Muscle layer of duodenum (tissue), 2 donors: ENCODE measurements around the gene TFAP2A.
A peak's percentile ranks its signal among the peaks of the same experiment; 100 is the strongest.

Experiments used
- H3K27ac ChIP-seq: one replicate; pipeline ENCODE4 v1.7.0; 2013; ENCODE audit warnings: mild to moderate bottlenecking, low read length
- H3K27me3 ChIP-seq: one replicate; pipeline ENCODE4 v1.7.0; 2013; ENCODE audit warnings: low read depth, mild to moderate bottlenecking, control low read depth, low read length
- H3K36me3 ChIP-seq, 2 donors: one replicate each; pipeline ENCODE4 v1.7.0; 2013; ENCODE audit warnings: low read length in 2 of 2, control low read depth in 1 of 2, mild to moderate bottlenecking in 1 of 2; ENCODE audit not compliant: insufficient read depth in 2 of 2, control insufficient read depth in 1 of 2
- H3K4me1 ChIP-seq, 2 donors: one replicate each; pipeline ENCODE4 v1.7.0; 2013; ENCODE audit warnings: low read length in 2 of 2, mild to moderate bottlenecking in 2 of 2, control low read depth in 1 of 2, moderate library complexity in 1 of 2; ENCODE audit not compliant: insufficient read depth in 2 of 2, control insufficient read depth in 1 of 2
- H3K4me3 ChIP-seq, 2 donors: one replicate each; pipeline ENCODE4 v1.7.0; 2013; ENCODE audit warnings: low read length in 2 of 2, low read depth in 1 of 2, mild to moderate bottlenecking in 1 of 2
- H3K9me3 ChIP-seq, 2 donors: one replicate each; pipeline ENCODE4 v1.7.0; 2013; ENCODE audit warnings: low read length in 2 of 2, control low read depth in 1 of 2, mild to moderate bottlenecking in 1 of 2; ENCODE audit not compliant: control insufficient read depth in 1 of 2
- donor health status: healthy.

Gene TFAP2A

GRCh38 chr6:10403385-10404106, 11.3 kb downstream of the TFAP2A start:
- no peaks in the 10 kb centered on the region for H3K9me3 ChIP-seq
- H3K4me3 ChIP-seq = peak overlapping the region; percentile 84 to 89
- peaks cover 9 to 17% of the 10 kb centered on the region in 2 donors for H3K4me1 ChIP-seq
- H3K27ac ChIP-seq = no peak overlapping the region
- H3K27me3 ChIP-seq = peaks cover 30% of the 10 kb centered on the region
- no peaks in the 10 kb centered on the region for H3K36me3 ChIP-seq

GRCh38 chr6:10402648-10403311, 12.1 kb downstream of the TFAP2A start:
- peak overlapping the region in 1 of 2 donors; percentile 89 for H3K4me3 ChIP-seq
- no peaks in the 10 kb centered on the region for H3K36me3 ChIP-seq
- H3K9me3 ChIP-seq = no peaks in the 10 kb centered on the region
- H3K27ac ChIP-seq = no peak overlapping the region
- peaks cover 27% of the 10 kb centered on the region for H3K27me3 ChIP-seq
- peaks cover 9 to 17% of the 10 kb centered on the region in 2 donors for H3K4me1 ChIP-seq

DNA sequence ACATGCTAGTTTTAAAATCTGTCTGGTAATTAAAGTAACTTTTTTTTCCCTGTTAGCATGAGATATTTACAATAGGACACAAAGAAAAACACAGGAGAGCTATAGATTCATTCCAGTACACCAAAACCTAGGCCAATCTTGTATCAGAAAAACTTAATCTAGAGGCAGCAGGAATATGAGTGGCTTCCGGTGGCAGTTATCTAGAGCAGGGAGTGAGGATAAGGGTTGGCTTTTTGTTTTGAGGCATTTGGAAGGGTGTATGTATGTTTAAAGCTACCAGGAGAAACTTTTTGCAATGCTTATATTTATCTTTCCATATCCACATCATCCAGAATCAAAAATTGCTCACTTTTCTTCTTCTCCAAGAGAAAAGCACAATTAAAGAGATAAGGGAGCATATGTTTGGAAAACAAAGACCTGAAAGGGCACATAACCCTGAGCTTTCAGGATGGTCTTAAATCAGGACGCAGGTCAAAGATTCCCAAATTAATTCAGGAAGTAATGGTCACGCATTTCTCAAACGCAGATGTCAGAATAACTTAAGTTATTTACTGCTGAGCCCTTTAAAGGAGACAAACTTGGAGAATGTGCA, 13.1 kb downstream of the TFAP2A start:
- Histone ChIP-seq H3K27me3 (peaks cover 20% of the 10 kb centered on the region), H3K36me3 (no peaks in the 10 kb centered on the region), H3K4me3 (no peak overlapping the region), H3K4me1 (peaks cover 9 to 17% of the 10 kb centered on the region in 2 donors), H3K27ac (no peak overlapping the region), H3K9me3 (no peaks in the 10 kb centered on the region)

DNA sequence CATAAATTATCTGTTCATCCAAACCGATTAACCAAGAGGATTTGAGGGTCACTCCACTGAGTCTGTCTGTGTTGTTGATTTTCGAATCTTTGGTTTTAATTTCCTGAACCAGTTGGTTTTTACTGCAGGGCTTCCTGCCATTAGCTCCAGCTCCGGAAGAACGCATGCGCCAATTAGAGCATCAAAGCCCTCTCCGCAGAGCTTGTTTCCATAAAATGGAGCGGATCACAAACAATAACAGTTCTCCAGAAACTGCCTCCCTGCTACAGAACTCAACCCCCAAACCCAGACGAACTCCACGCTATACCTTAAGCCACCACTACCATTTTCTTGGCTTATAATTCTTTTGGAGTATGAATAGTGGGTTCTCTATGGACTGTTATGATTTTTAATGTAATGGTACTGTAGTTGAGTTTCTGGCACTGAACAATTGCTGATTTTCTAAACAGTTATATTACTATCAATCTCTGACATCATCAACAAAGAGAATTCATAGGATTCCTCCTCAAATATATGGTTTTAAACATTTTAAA, 13.8 kb downstream of the TFAP2A start:
- Histone ChIP-seq H3K27me3 (peaks cover 23% of the 10 kb centered on the region), H3K4me1 (peaks cover 9 to 17% of the 10 kb centered on the region in 2 donors), H3K36me3 (no peaks in the 10 kb centered on the region), H3K27ac (no peak overlapping the region), H3K9me3 (no peaks in the 10 kb centered on the region), H3K4me3 (no peak overlapping the region)

DNA sequence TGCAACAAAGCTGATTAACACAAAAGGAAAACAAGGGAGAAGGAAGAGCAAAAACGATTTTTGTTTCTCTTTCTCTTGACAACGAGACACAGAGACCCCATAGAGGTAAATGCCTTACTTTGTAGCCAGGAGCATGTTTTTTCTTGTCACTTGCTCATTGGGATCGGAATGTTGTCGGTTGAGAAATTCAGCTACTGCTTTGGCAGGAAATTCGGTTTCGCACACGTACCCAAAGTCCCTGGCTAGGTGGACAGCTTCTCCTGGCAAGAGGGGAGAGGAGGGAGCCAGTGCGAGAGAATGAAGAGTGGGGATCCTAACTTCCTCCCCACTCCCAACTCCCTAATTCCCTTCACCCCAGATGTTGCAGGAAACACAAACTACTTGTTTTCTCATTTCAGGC, 14.5 kb downstream of the TFAP2A start:
- H3K9me3 ChIP-seq = no peaks in the 10 kb centered on the region
- no peak overlapping the region for H3K4me3 ChIP-seq
- peaks cover 9 to 17% of the 10 kb centered on the region in 2 donors for H3K4me1 ChIP-seq
- H3K36me3 ChIP-seq = no peaks in the 10 kb centered on the region
- no peak overlapping the region for H3K27ac ChIP-seq
- H3K27me3 ChIP-seq = peaks cover 30% of the 10 kb centered on the region

- no peaks in the 10 kb centered on the region for H3K36me3 ChIP-seq
- no peak overlapping the region for H3K27ac ChIP-seq
- H3K9me3 ChIP-seq = no peaks in the 10 kb centered on the region
- no peak overlapping the region for H3K4me3 ChIP-seq
- H3K27me3 ChIP-seq = peaks cover 33% of the 10 kb centered on the region
- H3K4me1 ChIP-seq = peaks cover 9 to 11% of the 10 kb centered on the region in 2 donors
Observed at GRCh38 chr6:10399451-10399850, 15.4 kb downstream of the TFAP2A start.

GRCh38 chr6:10398446-10399218, 16.2 kb downstream of the TFAP2A start:
- peaks cover 38% of the 10 kb centered on the region for H3K27me3 ChIP-seq
- no peaks in the 10 kb centered on the region for H3K36me3 ChIP-seq
- H3K27ac ChIP-seq = no peak overlapping the region
- no peaks in the 10 kb centered on the region for H3K9me3 ChIP-seq
- H3K4me3 ChIP-seq = no peak overlapping the region
- peaks cover 6 to 7% of the 10 kb centered on the region in 2 donors for H3K4me1 ChIP-seq

GRCh38 chr6:10397756-10398445, 17.0 kb downstream of the TFAP2A start:
- H3K9me3 ChIP-seq = no peaks in the 10 kb centered on the region
- no peaks in the 10 kb centered on the region for H3K4me1 ChIP-seq
- H3K36me3 ChIP-seq = no peaks in the 10 kb centered on the region
- no peak overlapping the region for H3K27ac ChIP-seq
- H3K4me3 ChIP-seq = no peak overlapping the region
- peaks cover 45% of the 10 kb centered on the region for H3K27me3 ChIP-seq

- H3K4me1 ChIP-seq = peaks cover 0 to 1% of the 10 kb centered on the region in 2 donors
- H3K9me3 ChIP-seq = no peaks in the 10 kb centered on the region
- H3K36me3 ChIP-seq = no peaks in the 10 kb centered on the region
- peaks cover 45% of the 10 kb centered on the region for H3K27me3 ChIP-seq
- no peak overlapping the region for H3K27ac ChIP-seq
- H3K4me3 ChIP-seq = no peak overlapping the region
Observed at GRCh38 chr6:10396785-10397184, 18.1 kb downstream of the TFAP2A start.

DNA sequence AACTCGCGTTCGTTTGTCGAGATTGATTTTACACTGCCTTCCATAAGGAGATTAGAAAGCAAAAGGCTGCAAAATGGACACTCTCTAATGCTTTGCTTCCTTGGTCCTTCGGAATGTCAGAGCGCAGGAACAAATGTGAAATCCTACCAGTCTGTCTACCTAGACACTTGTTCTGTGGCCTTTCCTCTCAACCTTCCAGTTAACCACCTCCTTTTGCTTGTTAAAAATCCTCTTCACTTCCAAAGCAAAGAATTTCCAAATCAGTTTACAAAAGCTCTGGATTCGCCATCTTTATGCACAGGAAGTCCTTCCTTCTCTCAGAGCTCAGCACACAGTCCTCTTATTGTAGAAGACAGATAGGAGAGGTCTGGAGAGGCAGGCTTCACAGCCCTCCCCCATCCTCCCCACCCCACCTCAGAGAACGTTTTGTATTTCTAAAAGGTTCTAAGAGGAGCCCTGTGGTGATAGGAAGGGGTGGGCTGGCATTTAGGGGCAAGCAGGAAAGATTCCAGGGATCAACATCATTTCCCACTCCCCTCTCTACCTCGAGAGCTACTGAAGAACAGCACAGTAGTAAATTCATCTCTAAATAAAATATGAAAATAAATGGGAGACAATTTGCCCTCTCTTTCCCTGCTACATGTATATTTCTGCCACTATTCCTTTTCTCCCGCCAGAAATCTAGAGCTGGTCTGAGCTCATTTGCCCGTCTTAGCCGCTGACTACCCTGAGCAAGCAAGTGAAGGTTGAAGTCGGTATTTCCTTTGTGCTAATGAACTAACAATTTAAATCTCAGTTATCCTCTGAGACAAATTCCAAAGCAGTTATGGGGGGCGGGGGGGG, 18.9 kb downstream of the TFAP2A start:
- no peaks in the 10 kb centered on the region for H3K36me3 ChIP-seq
- H3K4me1 ChIP-seq = peaks cover 0 to 7% of the 10 kb centered on the region in 2 donors
- H3K9me3 ChIP-seq = peaks cover 0 to 3% of the 10 kb centered on the region in 2 donors
- no peak overlapping the region for H3K4me3 ChIP-seq
- H3K27ac ChIP-seq = no peak overlapping the region
- peaks cover 49% of the 10 kb centered on the region for H3K27me3 ChIP-seq
